PC-3 (cell line): ENCODE results near the gene RCCD1.

ENCODE experiments used
- EZH2 ChIP-seq: fragments of 300-600 bp; sonication (generic); IDR thresholded peaks from one replicate; pipeline ENCODE4 v1.6.1; 2017; ENCODE audit warnings: antibody characterized with exemption, mild to moderate bottlenecking, low read length; ENCODE audit not compliant: unreplicated experiment
- EZH2phosphoT487 ChIP-seq: fragments of 300-600 bp; sonication (generic); IDR thresholded peaks from 2 replicates; pipeline ENCODE4 v1.6.1; 2018; ENCODE audit warnings: mild to moderate bottlenecking, antibody characterized with exemption, low read length, borderline replicate concordance
- TF ChIP-seq, protein P1 (sequence below): fragments of 300-600 bp; sonication (generic); conservative IDR thresholded peaks from 2 replicates; pipeline ENCODE4 v1.5.1; 2017; ENCODE audit warnings: antibody characterized with exemption, low read depth, mild to moderate bottlenecking, low read length

DNA sequence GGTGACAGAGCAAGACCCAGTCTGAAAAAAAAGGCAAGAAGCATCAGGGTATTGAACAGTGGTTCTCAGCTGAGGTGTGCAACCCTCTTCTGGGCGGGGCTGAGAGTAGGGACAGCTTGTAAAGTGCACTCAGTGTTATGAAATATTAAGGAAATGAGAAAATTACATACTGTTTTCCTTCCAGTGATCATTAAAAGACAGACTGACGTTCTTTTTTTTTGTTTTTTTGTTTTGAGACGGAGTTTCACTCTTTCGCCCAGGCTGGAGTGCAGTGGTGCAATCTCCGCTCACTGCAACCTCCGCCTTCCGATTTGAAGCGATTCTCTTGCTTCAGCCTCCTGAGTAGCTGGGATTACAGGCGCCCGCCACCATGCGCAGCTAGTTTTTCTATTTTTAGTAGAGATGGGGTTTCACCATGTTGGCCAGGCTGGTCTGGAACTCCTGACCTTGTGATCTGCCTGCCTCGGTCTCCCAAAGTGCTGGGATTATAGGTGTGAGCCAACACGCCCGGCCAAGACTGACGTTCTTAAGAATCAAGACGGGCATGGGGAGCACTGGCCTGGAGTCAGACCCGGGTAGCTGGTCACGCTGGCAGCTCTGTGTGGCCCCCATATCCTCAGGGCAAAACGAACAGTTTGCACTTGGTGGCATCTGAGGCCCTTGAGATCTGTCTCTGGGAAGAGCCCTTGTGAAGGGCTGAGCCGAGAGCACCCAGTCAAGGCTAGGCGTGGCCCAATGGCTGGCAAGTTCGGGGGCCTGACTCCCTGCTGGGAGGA lies 40.2 kb upstream of the RCCD1 start:
- no peak for TF ChIP-seq EZH2
- TF ChIP-seq, protein P1, sequence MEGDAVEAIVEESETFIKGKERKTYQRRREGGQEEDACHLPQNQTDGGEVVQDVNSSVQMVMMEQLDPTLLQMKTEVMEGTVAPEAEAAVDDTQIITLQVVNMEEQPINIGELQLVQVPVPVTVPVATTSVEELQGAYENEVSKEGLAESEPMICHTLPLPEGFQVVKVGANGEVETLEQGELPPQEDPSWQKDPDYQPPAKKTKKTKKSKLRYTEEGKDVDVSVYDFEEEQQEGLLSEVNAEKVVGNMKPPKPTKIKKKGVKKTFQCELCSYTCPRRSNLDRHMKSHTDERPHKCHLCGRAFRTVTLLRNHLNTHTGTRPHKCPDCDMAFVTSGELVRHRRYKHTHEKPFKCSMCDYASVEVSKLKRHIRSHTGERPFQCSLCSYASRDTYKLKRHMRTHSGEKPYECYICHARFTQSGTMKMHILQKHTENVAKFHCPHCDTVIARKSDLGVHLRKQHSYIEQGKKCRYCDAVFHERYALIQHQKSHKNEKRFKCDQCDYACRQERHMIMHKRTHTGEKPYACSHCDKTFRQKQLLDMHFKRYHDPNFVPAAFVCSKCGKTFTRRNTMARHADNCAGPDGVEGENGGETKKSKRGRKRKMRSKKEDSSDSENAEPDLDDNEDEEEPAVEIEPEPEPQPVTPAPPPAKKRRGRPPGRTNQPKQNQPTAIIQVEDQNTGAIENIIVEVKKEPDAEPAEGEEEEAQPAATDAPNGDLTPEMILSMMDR: no peak
- TF ChIP-seq EZH2phosphoT487: no peak
